Stimulated activated naive B cell treated with anti-CD40 and anti-IgM and Interleukin-4, amounts not matched to agents 10 μg/mL and 1 μg/mL and 100 μg/mL, for 72 hours (primary cell): ENCODE results near the gene ANKMY1.

Experiments
- ATAC-seq, 2 donors: fragments of 150-1000 bp; cut with Tn5 transposase; replicated peaks; 2 replicates each; pipeline ENCODE4 v1.10.0; 2021; ENCODE audit warnings: moderate library complexity in 1 of 2
- DNase-seq: peaks from one replicate; pipeline ENCODE4 v3.0.0; 2021
- H3K27ac Mint-ChIP-seq: one replicate; pipeline ENCODE4 v1.8.0; 2022; ENCODE audit warnings: mild to moderate bottlenecking, mixed read lengths
- H3K27me3 Mint-ChIP-seq, 2 donors: one replicate each; pipeline ENCODE4 v1.8.0; 2022; ENCODE audit warnings: mixed read lengths in 2 of 2
- H3K36me3 Mint-ChIP-seq, 2 donors: one replicate each; pipeline ENCODE4 v1.8.0; 2022; ENCODE audit warnings: mixed read lengths in 2 of 2, mild to moderate bottlenecking in 1 of 2
- H3K4me1 Mint-ChIP-seq, 2 donors: one replicate each; pipeline ENCODE4 v1.8.0; 2022; ENCODE audit warnings: mixed read lengths in 2 of 2, mild to moderate bottlenecking in 1 of 2
- H3K4me3 Mint-ChIP-seq, 2 donors: one replicate each; pipeline ENCODE4 v1.8.0; 2022; ENCODE audit warnings: mild to moderate bottlenecking in 2 of 2, mixed read lengths in 2 of 2, moderate library complexity in 1 of 2
- H3K9me3 Mint-ChIP-seq, 2 donors: one replicate each; pipeline ENCODE4 v1.8.0; 2022; ENCODE audit warnings: mixed read lengths in 2 of 2, mild to moderate bottlenecking in 1 of 2

Gene ANKMY1

DNA sequence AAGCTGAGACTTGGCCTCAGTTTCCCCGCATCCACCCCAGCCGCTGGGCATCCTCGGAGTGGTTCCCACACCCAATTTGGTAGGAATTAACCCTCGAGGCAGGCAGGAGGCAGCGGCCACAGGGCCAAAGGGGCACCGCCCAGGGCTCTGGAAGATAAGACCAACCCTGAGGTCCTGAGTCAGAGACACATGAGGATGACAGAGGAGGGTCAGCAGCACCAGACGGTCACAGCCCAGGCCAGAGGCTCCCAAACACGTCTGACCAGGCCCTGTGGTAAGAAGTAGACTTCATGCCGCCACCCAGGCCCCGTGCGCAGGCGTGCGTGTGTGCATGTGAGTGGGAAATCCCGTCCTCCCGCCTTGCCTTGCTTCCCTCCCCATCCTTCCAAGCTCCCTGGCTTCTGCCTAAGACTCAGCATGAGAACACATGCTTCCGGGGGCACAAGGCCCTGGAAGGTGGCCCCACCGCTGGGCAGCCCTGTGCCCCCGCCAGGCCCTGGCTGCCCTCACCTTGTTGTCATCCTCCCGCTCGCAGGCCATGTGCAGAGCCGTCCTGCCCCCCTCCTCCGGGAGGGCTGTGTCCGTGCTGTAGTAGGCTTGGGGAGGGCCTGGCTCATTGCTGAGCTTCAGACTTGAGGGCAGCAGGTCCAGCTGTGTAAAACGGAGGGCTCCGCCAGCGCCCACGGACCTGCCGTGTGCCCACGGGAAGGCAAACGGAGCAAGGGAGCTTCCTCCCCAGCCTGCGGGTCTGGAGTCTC is 46.3 kb downstream of the ANKMY1 start:
- Mint-ChIP-seq H3K27ac (no peak overlapping the region), H3K4me3 (no peak overlapping the region), H3K9me3 (peaks cover 0 to 2% of the 10 kb centered on the region in 2 donors), H3K27me3 (no peaks in the 10 kb centered on the region), H3K36me3 (peaks cover 37 to 38% of the 10 kb centered on the region in 2 donors), H3K4me1 (peaks cover 13 to 20% of the 10 kb centered on the region in 2 donors)
- no peak for DNase-seq
- ATAC-seq = no peak

DNA sequence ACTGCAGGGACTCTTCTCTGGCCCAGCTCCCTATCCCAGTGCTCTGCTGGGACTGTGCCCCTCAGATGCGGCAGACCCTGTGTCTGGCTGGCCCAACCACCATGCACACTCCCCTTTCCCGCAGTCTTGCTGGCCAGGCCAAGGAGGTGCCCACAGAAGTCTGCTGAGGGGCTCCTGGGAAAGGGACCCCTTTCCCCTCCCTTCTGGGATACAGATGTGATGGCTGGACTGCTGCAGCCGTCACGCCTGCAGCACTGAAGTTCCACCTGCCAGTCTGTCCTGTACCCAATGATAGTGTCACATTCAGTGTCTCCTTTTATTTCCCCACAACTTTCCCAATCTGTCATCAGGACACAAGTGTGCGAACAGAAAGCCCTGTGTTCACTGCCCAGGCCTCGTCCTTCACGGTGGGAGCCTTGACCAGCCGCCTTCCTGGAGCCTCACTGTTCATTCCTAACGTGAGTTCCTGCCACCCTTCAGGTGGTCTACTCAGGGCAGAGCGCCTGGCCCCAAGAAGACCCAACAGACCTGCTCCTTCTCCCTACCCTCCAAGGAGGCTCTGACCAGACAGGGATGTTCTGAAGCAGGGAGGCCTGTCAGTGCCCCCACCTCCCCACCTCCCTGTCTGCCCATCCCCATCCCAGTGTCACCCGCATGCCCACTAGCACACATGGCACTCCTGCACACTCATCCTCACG is 47.1 kb downstream of the ANKMY1 start:
- Mint-ChIP-seq H3K27me3 (no peaks in the 10 kb centered on the region), H3K4me3 (no peak overlapping the region), H3K4me1 (peaks cover 13 to 20% of the 10 kb centered on the region in 2 donors), H3K36me3 (peaks cover 37 to 38% of the 10 kb centered on the region in 2 donors), H3K27ac (no peak overlapping the region), H3K9me3 (peaks cover 0 to 2% of the 10 kb centered on the region in 2 donors)
- DNase-seq = no peak
- no peak for ATAC-seq

DNA sequence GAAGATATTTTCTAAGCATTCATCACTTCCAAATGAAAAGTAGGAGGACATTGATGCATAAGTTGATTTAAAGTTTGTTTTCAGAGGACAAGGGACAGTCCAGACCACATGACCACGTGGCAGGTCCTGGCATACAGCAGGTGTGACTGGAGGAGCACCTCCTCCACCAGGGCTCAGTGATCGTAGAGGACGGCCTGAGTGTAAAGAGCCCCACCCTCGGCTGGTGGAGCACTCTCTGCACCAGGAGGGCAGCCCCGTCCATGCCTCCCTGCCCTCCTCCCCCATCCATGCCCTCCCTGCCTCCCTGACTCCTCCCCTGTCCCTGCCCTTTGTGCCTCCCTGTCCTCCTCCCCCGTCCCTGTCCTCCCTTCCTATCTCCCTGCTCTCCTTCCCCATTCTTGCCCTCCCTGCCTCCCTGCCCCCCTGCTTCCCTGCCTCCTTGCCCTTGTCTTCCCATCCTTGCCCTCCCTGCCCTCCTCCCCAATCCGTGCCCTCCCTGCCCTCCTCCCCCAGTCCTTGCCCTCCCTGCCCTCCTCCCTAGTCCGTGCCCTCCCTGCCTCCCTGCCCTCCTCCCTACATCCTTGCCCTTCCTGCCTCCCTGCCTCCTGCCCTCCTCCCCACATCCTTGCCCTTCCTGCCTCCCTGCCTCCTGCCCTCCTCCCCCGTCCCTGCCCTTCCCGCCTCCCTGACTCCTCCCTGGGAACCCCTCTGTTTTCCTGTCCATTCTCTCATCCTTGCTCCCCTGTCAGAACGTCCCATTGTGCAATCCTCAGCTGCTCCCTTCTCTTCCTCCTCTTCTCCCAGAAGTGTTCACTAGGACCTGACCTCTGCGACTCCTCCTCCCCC is 47.9 kb downstream of the ANKMY1 start:
- Mint-ChIP-seq H3K4me3 (no peak overlapping the region), H3K27me3 (no peaks in the 10 kb centered on the region), H3K4me1 (peaks cover 13 to 20% of the 10 kb centered on the region in 2 donors), H3K36me3 (peaks cover 38 to 41% of the 10 kb centered on the region in 2 donors), H3K9me3 (peaks cover 0 to 2% of the 10 kb centered on the region in 2 donors), H3K27ac (no peak overlapping the region)
- DNase-seq (no peak), ATAC-seq (no peak)

DNA sequence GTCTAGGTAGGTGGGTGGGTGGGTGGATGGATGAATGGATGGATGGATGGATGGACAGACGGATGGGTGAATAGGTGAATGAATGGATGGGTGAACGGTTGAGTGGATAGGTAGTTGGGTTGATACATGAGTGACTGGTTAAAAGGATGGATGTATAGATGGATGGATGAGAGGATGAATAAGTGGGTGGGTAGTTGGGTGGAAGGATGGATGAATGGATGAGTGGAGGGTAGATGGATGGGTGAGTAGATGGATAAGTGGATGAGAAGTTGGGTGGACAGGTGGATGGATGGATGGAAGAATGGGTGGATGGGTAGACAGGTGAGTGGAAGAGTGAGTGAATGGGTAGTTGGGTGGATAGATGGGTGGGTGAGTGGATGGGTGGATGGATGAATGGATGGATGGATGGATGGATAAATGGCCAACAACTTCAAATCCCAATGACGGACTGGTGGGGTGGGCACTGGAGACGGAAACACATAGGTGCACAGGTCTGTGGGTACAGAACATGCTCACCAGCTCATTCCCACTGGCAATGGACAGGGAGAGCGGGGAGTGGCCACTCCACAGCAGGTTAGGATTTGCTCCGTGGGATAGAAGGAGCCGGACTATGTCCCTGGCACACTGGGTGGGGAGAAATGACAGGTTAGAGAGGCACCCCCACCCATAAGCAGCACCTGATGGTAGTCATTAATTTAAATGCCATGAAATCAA is 48.8 kb downstream of the ANKMY1 start:
- H3K4me1 Mint-ChIP-seq = peaks cover 8 to 11% of the 10 kb centered on the region in 2 donors
- no peaks in the 10 kb centered on the region for H3K27me3 Mint-ChIP-seq
- peaks cover 44% of the 10 kb centered on the region in 2 donors for H3K36me3 Mint-ChIP-seq
- H3K9me3 Mint-ChIP-seq = peaks cover 0 to 2% of the 10 kb centered on the region in 2 donors
- ATAC-seq (no peak), DNase-seq (no peak)
- H3K4me3 Mint-ChIP-seq = no peak overlapping the region
- H3K27ac Mint-ChIP-seq = no peak overlapping the region

DNA sequence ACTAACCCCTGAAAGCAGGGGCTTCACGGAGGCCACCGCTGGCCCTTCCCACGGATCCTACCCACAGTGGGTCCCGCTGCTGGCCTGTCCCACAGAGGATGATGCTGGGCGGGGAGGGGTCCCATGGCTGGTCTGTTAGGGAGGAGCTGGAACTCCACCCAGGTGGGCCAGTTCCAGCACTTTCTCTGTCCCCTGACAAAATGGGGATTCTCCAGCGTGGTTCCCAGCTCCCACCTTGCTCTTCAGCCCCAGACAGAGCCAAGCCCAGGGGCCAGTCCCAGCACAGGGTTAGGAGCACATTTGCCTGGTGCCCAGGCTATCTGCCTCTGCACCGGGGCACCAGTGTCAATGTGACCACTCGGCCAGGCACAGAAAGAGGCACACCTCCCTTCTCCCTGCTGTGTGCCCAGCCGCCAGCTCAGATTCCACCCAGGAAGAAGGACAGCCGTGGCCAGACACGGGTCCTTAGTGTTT is 50.0 kb downstream of the ANKMY1 start:
- Mint-ChIP-seq H3K4me1 (no peaks in the 10 kb centered on the region), H3K9me3 (peaks cover 0 to 2% of the 10 kb centered on the region in 2 donors), H3K36me3 (peaks cover 41 to 53% of the 10 kb centered on the region in 2 donors), H3K27me3 (no peaks in the 10 kb centered on the region), H3K4me3 (no peak overlapping the region), H3K27ac (no peak overlapping the region)
- DNase-seq (no peak), ATAC-seq (no peak)

DNA sequence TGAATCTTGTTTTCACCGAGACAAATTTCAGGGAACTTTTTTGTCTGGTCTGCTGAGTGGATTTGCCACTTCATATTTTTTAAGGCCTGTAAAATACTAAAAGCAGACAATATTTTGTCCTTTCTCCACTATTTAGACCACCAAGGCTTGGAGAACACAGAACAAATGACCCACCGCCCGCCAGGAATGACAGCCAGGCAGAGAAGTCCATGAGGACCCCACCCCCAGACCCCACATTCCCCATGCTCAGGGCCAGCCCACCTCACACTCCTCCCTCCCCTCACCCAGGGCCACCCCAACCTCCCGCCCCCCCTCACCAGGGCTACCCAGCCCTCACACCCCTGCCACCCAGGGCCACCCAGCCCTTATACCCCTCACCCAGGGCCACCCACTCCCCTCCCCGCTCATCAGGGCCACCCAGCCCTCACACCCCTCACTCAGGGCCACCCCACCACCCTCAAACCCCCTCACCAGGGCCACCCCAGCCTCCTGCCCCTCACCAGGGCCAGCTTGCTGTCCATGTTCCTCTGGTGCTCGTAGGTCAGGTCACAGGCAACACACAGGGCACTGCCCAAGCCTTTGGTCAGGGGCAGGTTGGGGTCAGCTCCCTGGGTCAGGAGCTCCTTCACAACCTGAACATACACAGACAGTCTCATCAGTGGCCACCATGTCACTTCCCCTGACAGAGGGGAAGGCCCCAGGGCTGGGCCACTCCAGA is 50.6 kb downstream of the ANKMY1 start:
- no peak overlapping the region for H3K27ac Mint-ChIP-seq

DNA sequence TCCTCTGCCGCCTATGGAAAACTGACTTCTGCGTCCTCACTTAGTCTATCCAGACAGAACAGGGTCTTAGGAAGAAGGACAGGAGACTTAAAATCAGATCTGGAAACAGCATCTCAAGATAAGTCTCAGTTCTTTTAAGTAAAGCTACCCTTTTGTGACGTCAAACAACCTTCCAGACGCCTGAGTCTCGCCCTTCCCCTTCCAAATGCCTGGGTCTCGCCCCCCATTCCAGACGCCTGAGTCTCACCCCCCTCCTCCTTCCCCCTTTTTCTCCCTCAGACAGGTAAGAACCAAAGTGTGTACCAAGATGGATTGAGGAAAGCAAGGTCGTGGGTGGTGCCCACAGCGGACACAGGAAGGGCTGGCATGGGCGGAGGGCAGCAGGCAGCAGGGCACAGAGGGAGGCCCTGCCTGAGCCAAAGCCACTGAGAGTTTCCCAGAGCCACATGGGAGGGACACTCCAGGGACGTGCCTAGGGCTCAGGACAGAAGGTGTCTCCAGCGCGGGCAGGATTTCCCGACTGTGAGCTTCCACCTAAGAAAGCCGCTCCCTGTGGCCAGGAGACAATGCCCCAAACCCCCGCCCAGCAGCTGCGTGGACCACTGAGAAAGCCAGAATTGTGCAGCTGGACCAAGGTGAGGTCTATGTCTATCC is 51.3 kb downstream of the ANKMY1 start:
- no peaks in the 10 kb centered on the region for H3K27me3 Mint-ChIP-seq
- H3K36me3 Mint-ChIP-seq = peaks cover 35 to 52% of the 10 kb centered on the region in 2 donors
- DNase-seq (no peak), ATAC-seq (no peak)
- H3K27ac Mint-ChIP-seq = no peak overlapping the region
- no peaks in the 10 kb centered on the region for H3K4me1 Mint-ChIP-seq
- peaks cover 0 to 2% of the 10 kb centered on the region in 2 donors for H3K9me3 Mint-ChIP-seq
- no peak overlapping the region for H3K4me3 Mint-ChIP-seq

More for the DNA sequence above, 50.6 kb downstream of the ANKMY1 start:
- Mint-ChIP-seq H3K27me3 (no peaks in the 10 kb centered on the region), H3K4me3 (no peak overlapping the region), H3K4me1 (no peaks in the 10 kb centered on the region), H3K9me3 (peaks cover 0 to 2% of the 10 kb centered on the region in 2 donors), H3K36me3 (peaks cover 37 to 54% of the 10 kb centered on the region in 2 donors)
- DNase-seq = no peak
- ATAC-seq = no peak

DNA sequence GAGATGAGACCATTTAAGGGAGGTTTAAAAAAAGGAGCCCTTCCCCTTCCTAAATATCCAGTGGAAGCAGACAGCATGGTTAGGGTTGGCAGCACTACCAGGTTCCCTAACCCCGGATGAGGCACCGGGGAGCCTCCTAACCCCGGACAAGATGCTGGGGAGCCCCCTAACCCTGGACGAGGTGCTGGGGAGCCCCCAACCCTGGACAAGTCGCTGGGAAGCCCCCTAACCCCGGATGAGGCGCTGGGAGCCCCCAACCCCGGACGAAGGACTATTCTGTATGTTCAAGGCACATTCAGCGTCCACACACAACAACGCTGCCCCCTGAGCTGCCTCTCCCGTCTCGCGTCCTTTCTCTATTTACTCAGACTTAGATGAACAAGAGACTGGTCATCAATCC is 51.9 kb downstream of the ANKMY1 start:
- H3K4me3 Mint-ChIP-seq = no peak overlapping the region
- DNase-seq (no peak), ATAC-seq (no peak)
- peaks cover 0 to 2% of the 10 kb centered on the region in 2 donors for H3K9me3 Mint-ChIP-seq
- no peaks in the 10 kb centered on the region for H3K4me1 Mint-ChIP-seq
- no peaks in the 10 kb centered on the region for H3K27me3 Mint-ChIP-seq
- H3K36me3 Mint-ChIP-seq = peaks cover 36 to 55% of the 10 kb centered on the region in 2 donors
- no peak overlapping the region for H3K27ac Mint-ChIP-seq

DNA sequence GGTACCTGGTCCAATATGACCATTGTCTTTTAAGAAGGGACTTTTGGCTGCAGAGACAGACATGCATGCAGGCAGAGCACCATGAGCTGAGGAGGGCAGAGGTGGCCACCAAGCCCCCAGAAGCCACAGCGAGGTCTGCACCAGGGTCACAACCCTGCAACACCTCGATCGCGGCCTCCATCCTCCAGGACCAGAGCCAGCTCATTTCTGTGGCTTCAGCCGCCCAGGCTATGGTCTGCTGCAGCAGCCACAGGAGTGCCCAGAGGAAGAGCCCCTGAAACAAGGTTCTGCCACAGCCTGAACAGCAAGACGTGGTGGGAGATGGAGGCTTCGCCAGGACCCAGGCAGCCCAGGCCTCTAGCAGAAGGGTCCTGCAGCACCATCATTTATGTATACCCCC is 53.9 kb downstream of the ANKMY1 start:
- Mint-ChIP-seq H3K36me3 (peaks cover 33 to 54% of the 10 kb centered on the region in 2 donors), H3K4me3 (no peak overlapping the region), H3K27ac (no peak overlapping the region), H3K4me1 (peaks cover 3% of the 10 kb centered on the region in 2 donors), H3K27me3 (no peaks in the 10 kb centered on the region), H3K9me3 (peaks cover 0 to 4% of the 10 kb centered on the region in 2 donors)
- DNase-seq = no peak
- ATAC-seq = no peak

DNA sequence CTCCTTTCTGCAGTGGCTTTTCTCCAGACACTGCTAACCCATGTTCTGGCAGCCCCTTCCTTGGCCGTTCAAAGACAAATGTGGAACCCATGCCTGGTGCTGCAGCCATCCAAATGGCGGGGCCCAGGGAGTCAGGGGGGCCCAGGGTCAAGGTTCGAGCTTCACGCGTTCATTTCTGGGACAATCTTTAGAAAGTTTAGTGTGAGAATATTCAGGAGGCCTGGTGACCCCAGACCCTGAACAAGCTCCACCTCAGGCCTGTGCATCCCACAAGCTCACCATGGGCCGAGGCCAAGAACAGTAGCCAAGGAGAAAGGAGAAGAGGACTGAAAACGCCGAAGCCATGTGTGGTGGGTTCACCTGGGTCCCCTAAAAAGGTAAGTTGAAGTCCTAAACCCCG is 54.4 kb downstream of the ANKMY1 start:
- Mint-ChIP-seq H3K36me3 (peaks cover 33 to 54% of the 10 kb centered on the region in 2 donors), H3K9me3 (peaks cover 0 to 3% of the 10 kb centered on the region in 2 donors), H3K4me1 (peaks cover 4 to 5% of the 10 kb centered on the region in 2 donors), H3K27me3 (no peaks in the 10 kb centered on the region), H3K27ac (no peak overlapping the region), H3K4me3 (no peak overlapping the region)
- no peak for DNase-seq
- no peak for ATAC-seq

DNA sequence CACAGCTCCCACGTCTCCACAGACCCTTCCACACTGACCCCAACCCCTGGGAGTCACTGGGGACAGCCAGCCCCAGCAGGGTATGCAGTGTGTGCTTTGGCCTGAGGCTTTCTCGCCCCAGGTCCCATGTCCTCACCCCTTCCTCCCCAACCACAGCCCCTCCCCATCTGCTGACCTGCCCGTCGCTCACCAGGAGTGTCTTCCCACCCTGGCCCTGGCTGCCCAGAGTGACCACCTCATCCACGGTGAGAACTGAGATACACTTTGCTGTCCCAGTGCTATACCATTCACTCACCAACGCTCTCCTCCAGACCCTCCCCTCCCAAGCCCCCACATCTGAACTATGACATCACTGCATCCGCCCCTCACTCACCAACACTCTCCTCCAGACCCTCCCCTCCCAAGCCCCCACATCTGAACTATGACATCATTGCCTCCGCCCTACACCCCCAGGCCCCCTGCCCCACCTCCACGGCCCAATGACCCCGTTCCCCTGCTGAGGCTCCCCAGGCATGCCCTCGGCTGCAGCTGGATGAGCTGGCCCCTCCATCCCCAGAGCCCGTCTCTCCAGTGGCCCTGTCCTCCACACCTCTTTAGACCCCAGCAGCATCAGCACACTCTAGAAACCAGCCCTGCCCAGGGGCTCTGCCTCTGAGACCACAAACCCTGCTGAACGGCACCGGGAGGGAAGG is 55.2 kb downstream of the ANKMY1 start:
- Mint-ChIP-seq H3K9me3 (peaks cover 0 to 3% of the 10 kb centered on the region in 2 donors), H3K27ac (no peak overlapping the region), H3K4me1 (peaks cover 5% of the 10 kb centered on the region in 2 donors), H3K4me3 (no peak overlapping the region), H3K36me3 (peaks cover 40 to 62% of the 10 kb centered on the region in 2 donors), H3K27me3 (no peaks in the 10 kb centered on the region)
- ATAC-seq (no peak), DNase-seq (no peak)

DNA sequence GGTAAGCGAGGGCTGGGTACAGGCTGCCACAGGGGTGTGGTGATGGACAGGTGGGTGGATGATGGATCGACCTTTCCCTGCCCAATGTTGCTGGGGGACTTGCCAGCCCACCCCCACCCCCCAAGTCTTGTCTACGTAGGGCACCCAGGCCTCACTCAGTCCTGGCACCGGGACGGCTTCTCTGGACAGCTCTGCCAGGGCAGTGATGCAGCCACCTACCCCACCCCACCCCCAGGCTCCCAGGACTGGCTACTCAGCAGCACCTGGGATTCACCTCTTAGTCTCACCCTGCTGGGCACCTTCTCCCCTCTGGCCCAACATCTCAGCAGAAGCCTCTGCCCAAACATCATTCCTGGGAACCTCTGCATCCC is 55.7 kb downstream of the ANKMY1 start:
- no peaks in the 10 kb centered on the region for H3K27me3 Mint-ChIP-seq
- peaks cover 0 to 3% of the 10 kb centered on the region in 2 donors for H3K9me3 Mint-ChIP-seq
- ATAC-seq (no peak), DNase-seq (no peak)
- H3K27ac Mint-ChIP-seq = no peak overlapping the region
- H3K4me1 Mint-ChIP-seq = peaks cover 5% of the 10 kb centered on the region in 2 donors
- H3K36me3 Mint-ChIP-seq = peaks cover 45 to 67% of the 10 kb centered on the region in 2 donors
- no peak overlapping the region for H3K4me3 Mint-ChIP-seq
